H1 (cell line): ENCODE measurements around the gene CA5A. TPM values are rescaled to one million over a fixed set of nuclear protein-coding genes. Genes with fewer than 3 reads are reported as not detected.
A peak's percentile ranks its signal among the peaks of the same experiment; 100 is the strongest.

Experiments used
- CTCF ChIA-PET: fragments of 300-600 bp; sonication (Branson Sonifier 250); formaldehyde crosslinking; loops from one replicate; lab custom pipeline; 2021; ENCODE audit not compliant: partially characterized antibody; lab: Charles Lee
- POLR2A ChIA-PET: fragments of 300-600 bp; sonication (Branson Sonifier 250); formaldehyde crosslinking; loops from one replicate; lab custom pipeline; 2021; ENCODE audit warnings: inconsistent platforms; ENCODE audit not compliant: partially characterized antibody; lab: Charles Lee
- DNase-seq, 2 experiments: peaks; one replicate each; pipeline versions ENCODE4 v3.0.0 to v3.0.0-alpha.2; 2010 to 2022; ENCODE audit warnings: low spot score in 2 of 2, low read depth in 1 of 2, mixed read lengths in 1 of 2
- FAIRE-seq: peaks from 2 replicates; lab custom pipeline; 2011; peaks lifted over from hg19 to GRCh38; lab: Jason Lieb, UNC
- H2AFZ ChIP-seq: 2 replicates; pipeline ENCODE4 v1.8.1; 2012; ENCODE audit warnings: low read length, inconsistent platforms
- H2AK5ac ChIP-seq: 2 replicates; pipeline ENCODE4 v1.6.1; 2013; ENCODE audit warnings: low read depth, low read length
- H2BK120ac ChIP-seq: replicated peaks from 2 replicates; pipeline ENCODE3; 2013; ENCODE audit warnings: low read depth, low read length, inconsistent platforms
- H2BK12ac ChIP-seq: 2 replicates; pipeline ENCODE4 v1.6.1; 2013; ENCODE audit warnings: low read depth, low read length
- H2BK15ac ChIP-seq: 2 replicates; pipeline ENCODE4 v1.6.1; 2013; ENCODE audit warnings: low read length
- H2BK20ac ChIP-seq: 2 replicates; pipeline ENCODE4 v1.6.1; 2013; ENCODE audit warnings: low read length
- H2BK5ac ChIP-seq: 2 replicates; pipeline ENCODE4 v1.6.1; 2013; ENCODE audit warnings: low read depth, low read length
- H3K14ac ChIP-seq: 2 replicates; pipeline ENCODE4 v1.6.1; 2013; ENCODE audit warnings: inconsistent platforms; ENCODE audit not compliant: insufficient read length
- H3K18ac ChIP-seq: 2 replicates; pipeline ENCODE4 v1.6.1; 2013; ENCODE audit warnings: low read length; ENCODE audit errors: extremely low read depth
- H3K23ac ChIP-seq: 2 replicates; pipeline ENCODE4 v1.6.1; 2013; ENCODE audit warnings: inconsistent platforms; ENCODE audit not compliant: insufficient read length
- H3K23me2 ChIP-seq: 2 replicates; pipeline ENCODE4 v1.6.1; 2013; ENCODE audit warnings: low read depth, low read length
- H3K27ac ChIP-seq: 2 replicates; pipeline ENCODE4 v1.6.1; 2011; ENCODE audit warnings: low read depth, low read length, inconsistent platforms
- H3K27me3 ChIP-seq, 4 experiments: replicated peaks in 1 of 4; 1 replicate in 1 of 4; 2 replicates in 3 of 4; pipeline versions ENCODE4 v1.6.1 to v1.8.1; 2011 to 2013; ENCODE audit warnings: low read length in 3 of 4, mild to moderate bottlenecking in 3 of 4, inconsistent platforms in 2 of 4, mixed read lengths in 2 of 4, moderate library complexity in 1 of 4; ENCODE audit not compliant: control insufficient read depth in 3 of 4, insufficient read depth in 3 of 4; ENCODE audit errors: extremely low read depth in 1 of 4
- H3K36me3 ChIP-seq, 4 experiments: 2 replicates each; pipeline versions ENCODE4 v1.6.1 to v1.8.1; 2011 to 2013; ENCODE audit warnings: mild to moderate bottlenecking in 4 of 4, low read length in 3 of 4, moderate library complexity in 2 of 4, control low read depth in 1 of 4, inconsistent platforms in 1 of 4; ENCODE audit not compliant: insufficient read depth in 4 of 4, control insufficient read depth in 2 of 4
- H3K4ac ChIP-seq: replicated peaks from 2 replicates; pipeline ENCODE3; 2013; ENCODE audit warnings: low read length, low read depth, mixed read lengths, inconsistent platforms; ENCODE audit not compliant: insufficient read length
- H3K4me1 ChIP-seq, 4 experiments: replicated peaks in 1 of 4; 1 replicate in 1 of 4; 2 replicates in 3 of 4; pipeline versions ENCODE4 v1.6.1 to v1.8.1; 2011 to 2013; ENCODE audit warnings: low read length in 3 of 4, inconsistent platforms in 2 of 4, mixed read lengths in 1 of 4; ENCODE audit not compliant: insufficient read depth in 4 of 4, control insufficient read depth in 3 of 4
- H3K4me2 ChIP-seq, 2 experiments: 2 replicates each; pipeline versions ENCODE4 v1.6.1 to v1.8.1; 2011 to 2013; ENCODE audit warnings: low read depth in 2 of 2, low read length in 2 of 2, control low read depth in 1 of 2, inconsistent platforms in 1 of 2, mild to moderate bottlenecking in 1 of 2; ENCODE audit not compliant: insufficient read depth in 1 of 2
- H3K4me3 ChIP-seq, 4 experiments: fragments of 200-600, 300-600 bp in 1 of 4; sonication (generic), shearing (Covaris generic), sonication (Bioruptor Twin) in 1 of 4; 2 replicates each; pipeline versions ENCODE4 v1.5.1 to v1.8.1; 2011 to 2016; ENCODE audit warnings: low read length in 4 of 4, low read depth in 3 of 4, control low read depth in 2 of 4, inconsistent platforms in 2 of 4, mild to moderate bottlenecking in 2 of 4, mixed read lengths in 1 of 4, moderate library complexity in 1 of 4; ENCODE audit not compliant: insufficient read depth in 2 of 4; ENCODE audit errors: extremely low read depth in 1 of 4
- H3K56ac ChIP-seq: replicated peaks from 2 replicates; pipeline ENCODE3; 2013; ENCODE audit warnings: low read depth, mild to moderate bottlenecking, mixed read lengths, low read length, inconsistent platforms; ENCODE audit not compliant: insufficient read length
- H3K79me1 ChIP-seq: 2 replicates; pipeline ENCODE4 v1.6.1; 2013; ENCODE audit warnings: low read depth, low read length, control low read depth
- H3K79me2 ChIP-seq, 2 experiments: 2 replicates each; pipeline versions ENCODE4 v1.6.1 to v1.8.1; 2012 to 2013; ENCODE audit warnings: low read length in 2 of 2, mild to moderate bottlenecking in 2 of 2, inconsistent platforms in 1 of 2; ENCODE audit not compliant: insufficient read depth in 2 of 2, control insufficient read depth in 1 of 2
- H3K9ac ChIP-seq, 4 experiments: replicated peaks in 1 of 4; 1 replicate in 1 of 4; 2 replicates in 3 of 4; pipeline versions ENCODE4 v1.6.1 to v1.8.1; 2011 to 2013; ENCODE audit warnings: low read depth in 3 of 4, low read length in 3 of 4, control low read depth in 2 of 4, mild to moderate bottlenecking in 2 of 4, moderate library complexity in 2 of 4, inconsistent platforms in 1 of 4; ENCODE audit errors: extremely low read depth in 1 of 4
- H3K9me3 ChIP-seq, 2 experiments: 2 replicates each; pipeline versions ENCODE4 v1.6.1 to v1.8.1; 2012 to 2013; ENCODE audit warnings: mild to moderate bottlenecking in 2 of 2, moderate library complexity in 2 of 2, control low read depth in 1 of 2, inconsistent platforms in 1 of 2, low read depth in 1 of 2, low read length in 1 of 2, mixed read lengths in 1 of 2; ENCODE audit not compliant: insufficient read depth in 2 of 2
- H4K20me1 ChIP-seq, 2 experiments: replicated peaks in 1 of 2; 2 replicates each; pipeline versions ENCODE3 to v1.8.1; 2011 to 2013; ENCODE audit warnings: inconsistent platforms in 2 of 2, low read length in 2 of 2, mild to moderate bottlenecking in 1 of 2; ENCODE audit not compliant: insufficient read depth in 2 of 2, control insufficient read depth in 1 of 2
- H4K5ac ChIP-seq: 2 replicates; pipeline ENCODE4 v1.6.1; 2013; ENCODE audit warnings: low read length, low read depth, mixed read lengths, inconsistent platforms; ENCODE audit not compliant: insufficient read length
- H4K8ac ChIP-seq: 2 replicates; pipeline ENCODE4 v1.8.0; 2013; ENCODE audit warnings: mild to moderate bottlenecking, moderate library complexity, low read length, inconsistent platforms; ENCODE audit not compliant: insufficient read depth; ENCODE audit errors: extremely low read depth
- H4K91ac ChIP-seq: replicated peaks from 2 replicates; pipeline ENCODE3; 2013; ENCODE audit warnings: low read length, mixed read lengths, inconsistent platforms; ENCODE audit not compliant: insufficient read length
- ASH2L ChIP-seq: fragments of 200-600, 300-600 bp; sonication (generic); IDR thresholded peaks from one replicate; pipeline ENCODE4 v1.7.1; 2017; ENCODE audit warnings: low read length
- ATF2 ChIP-seq: IDR thresholded peaks from 2 replicates; pipeline ENCODE4 v1.6.1; 2012; ENCODE audit warnings: low read length, inconsistent platforms
- BACH1 ChIP-seq: IDR thresholded peaks from 2 replicates; pipeline ENCODE4 v1.6.1; 2012; ENCODE audit warnings: low read length, improper control_type of control experiment
- CEBPB ChIP-seq: IDR thresholded peaks from 2 replicates; pipeline ENCODE4 v1.6.1; 2012; ENCODE audit warnings: low read depth, low read length
- CTCF ChIP-seq, 3 experiments: IDR thresholded peaks; 1 replicate in 2 of 3; 2 replicates in 1 of 3; pipeline versions ENCODE4 v1.5.1 to v1.6.1; 2011; ENCODE audit warnings: low read length in 3 of 3, mild to moderate bottlenecking in 3 of 3, inconsistent platforms in 2 of 3, low read depth in 1 of 3, moderate library complexity in 1 of 3; ENCODE audit not compliant: insufficient read depth in 1 of 3; ENCODE audit errors: control extremely low read depth in 1 of 3
- JUND ChIP-seq: IDR thresholded peaks from 2 replicates; pipeline ENCODE4 v1.6.1; 2011; ENCODE audit warnings: mild to moderate bottlenecking, improper control_type of control experiment, low read length
- MAFK ChIP-seq: IDR thresholded peaks from 2 replicates; pipeline ENCODE4 v1.6.1; 2012; ENCODE audit warnings: low read depth, mild to moderate bottlenecking, improper control_type of control experiment, low read length
- NRF1 ChIP-seq: IDR thresholded peaks from 2 replicates; pipeline ENCODE4 v1.6.1; 2011; ENCODE audit warnings: mild to moderate bottlenecking, low read depth, low read length, improper control_type of control experiment
- RAD21 ChIP-seq, 2 experiments: IDR thresholded peaks in 1 of 2; conservative IDR thresholded peaks in 1 of 2; 2 replicates each; pipeline ENCODE4 v1.6.1; 2011; ENCODE audit warnings: low read depth in 2 of 2, low read length in 2 of 2, improper control_type of control experiment in 1 of 2, inconsistent platforms in 1 of 2, mild to moderate bottlenecking in 1 of 2, moderate library complexity in 1 of 2
- TBP ChIP-seq: IDR thresholded peaks from 2 replicates; pipeline ENCODE4 v1.6.1; 2011; ENCODE audit warnings: low read depth, low read length, improper control_type of control experiment
- WGBS, 2 experiments: shearing (Covaris generic) in 1 of 2; methylation state at CpG; one replicate each; pipeline versions ENCODE4 v1.1.6 to v1.1.7; 2013 to 2015; ENCODE audit warnings: low lambda C conversion rate in 2 of 2, mixed read lengths in 2 of 2, inconsistent platforms in 1 of 2, low coverage in 1 of 2, missing lambda C conversion rate in 1 of 2; ENCODE audit not compliant: insufficient replicate concordance in 2 of 2, insufficient coverage in 1 of 2, insufficient read length in 1 of 2; ENCODE audit errors: extremely low coverage in 1 of 2, missing lambda C conversion rate in 1 of 2; 5-methylcytosine and 5-hydroxymethylcytosine counted together
- polyA plus RNA-seq, 7 experiments: library from polyadenylated mRNA; depleted of rRNA in 3 of 7; stranded (reverse) in 5 of 7; unstranded in 2 of 7; fragments of >200 nt in 5 of 7; fragments of 200-250 nt in 2 of 7; gene quantifications; 1 replicate in 5 of 7; 2 replicates in 1 of 7; 4 replicates in 1 of 7; pipeline versions ENCODE4 v1.2.1 to v1.2.3, GENCODE V29; 2011 to 2013; ENCODE audit warnings: missing spikeins in 2 of 7, mixed read lengths in 2 of 7
- total RNA-seq: library from RNA; stranded (reverse); fragmentation: NEBNext Ultra II Directional; extraction: Animal tissue kit (Norgen Biotek cat#: 25700); gene quantifications from 2 replicates; pipeline ENCODE4 v1.2.1, GENCODE V29; 2021

CA5A gene
- total and polyA plus RNA-seq, 2 of the 8 experiments (the other 6 are each of a cell fraction or from before 2014, with no cell fraction given): not detected

DNA sequence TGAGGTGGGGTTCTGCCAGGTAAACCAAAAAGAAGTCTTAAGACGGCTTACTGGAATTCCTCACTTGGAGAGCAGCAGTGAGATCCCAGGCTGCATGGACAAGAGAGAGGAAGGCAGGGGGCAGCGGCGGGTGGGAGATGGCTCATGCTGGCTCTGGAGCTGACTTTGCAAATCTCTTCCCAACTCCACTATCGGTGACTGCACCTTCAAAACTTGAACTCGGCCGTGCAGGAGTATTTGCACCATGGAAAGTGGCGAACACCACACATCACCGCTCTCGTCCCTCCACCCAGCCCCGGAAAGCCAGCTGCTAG lies 16.7 kb downstream of the CA5A start:
- no peaks in the 10 kb centered on the region for H3K27me3 ChIP-seq
- no peak overlapping the region for H2BK5ac ChIP-seq
- FAIRE-seq: no peak
- no peak overlapping the region for H4K8ac ChIP-seq
- H4K20me1 ChIP-seq: peaks cover 0 to 3% of the 10 kb centered on the region in 2 experiments
- H3K18ac ChIP-seq: no peak overlapping the region; the same call in 1 of the 2 replicates
- H4K91ac ChIP-seq: no peak overlapping the region
- no peak overlapping the region for H3K56ac ChIP-seq
- peaks cover 0 to 10% (median 2%) of the 10 kb centered on the region in 4 experiments; a peak in 5 of 7 replicates for H3K4me1 ChIP-seq
- H3K27ac ChIP-seq: no peak overlapping the region
- no peaks in the 10 kb centered on the region for H3K79me1 ChIP-seq
- no peak overlapping the region for H2AFZ ChIP-seq
- no peak overlapping the region for H3K4me2 ChIP-seq
- no peaks in the 10 kb centered on the region for H3K36me3 ChIP-seq
- H3K79me2 ChIP-seq: no peaks in the 10 kb centered on the region
- no peak overlapping the region for H3K14ac ChIP-seq
- H2AK5ac ChIP-seq: no peak overlapping the region
- H3K23me2 ChIP-seq: no peaks in the 10 kb centered on the region
- no peak overlapping the region for H3K4ac ChIP-seq
- no peak overlapping the region for H2BK20ac ChIP-seq
- 90% methylated on average over 8 of the region's 10 CpGs; no CpG with 5 or more reads in 1 of the 2 experiments for WGBS, 2 experiments
- CTCF ChIA-PET: interaction anchor here (1.0 to 2.2 kb wide), 5 partner anchors 11 to 150 kb away, joined by 3 to 6 read pairs (median 4); no protein-coding TSS in a partner anchor
- DNase-seq: no peak
- no peak overlapping the region for H4K5ac ChIP-seq
- H2BK15ac ChIP-seq: 0 out of 2 replicates have a peak overlapping the region, but pooled peaks have one; percentile 46
- no peak overlapping the region for H3K23ac ChIP-seq
- H2BK12ac ChIP-seq: peak overlapping the region; percentile 39; the same call in 1 of the 2 replicates
- no peaks in the 10 kb centered on the region for H3K9me3 ChIP-seq
- no peak overlapping the region for H2BK120ac ChIP-seq
- POLR2A ChIA-PET: no interaction called here
- H3K9ac ChIP-seq: no peak overlapping the region
- no peak overlapping the region for H3K4me3 ChIP-seq
- TF ChIP-seq CTCF (IDR thresholded peaks at IDR 0.05; ENCODE audit: control extremely low read depth in 1 of 3, insufficient read depth in 1 of 3, low read depth in 1 of 3, low read length in 3 of 3): peak in 2 of 3 experiments; percentile 21 to 38; a peak in 3 of 4 replicates
- TF ChIP-seq JUND: no peak
- TF ChIP-seq RAD21 (IDR thresholded peaks at IDR 0.05 in 1 of 2, conservative IDR thresholded peaks at IDR 0.05 in 1 of 2; ENCODE audit: low read depth in 2 of 2, low read length in 2 of 2): peak; percentile 14 to 28; a peak in 2 of 4 replicates
- TF ChIP-seq NRF1: no peak
- no peak; the same call in 1 of the 2 replicates for TF ChIP-seq MAFK
- TF ChIP-seq ATF2: no peak
- no peak for TF ChIP-seq ASH2L
- TF ChIP-seq TBP: no peak
- no peak for TF ChIP-seq CEBPB
- no peak for TF ChIP-seq BACH1
